ENCODE measurements around the gene SIRT3.
"Not testable (repeated sequence)": the region's sequence is repeated elsewhere in the genome, so short reads cannot be mapped to it uniquely, and the experiment has no call there.

DNA sequence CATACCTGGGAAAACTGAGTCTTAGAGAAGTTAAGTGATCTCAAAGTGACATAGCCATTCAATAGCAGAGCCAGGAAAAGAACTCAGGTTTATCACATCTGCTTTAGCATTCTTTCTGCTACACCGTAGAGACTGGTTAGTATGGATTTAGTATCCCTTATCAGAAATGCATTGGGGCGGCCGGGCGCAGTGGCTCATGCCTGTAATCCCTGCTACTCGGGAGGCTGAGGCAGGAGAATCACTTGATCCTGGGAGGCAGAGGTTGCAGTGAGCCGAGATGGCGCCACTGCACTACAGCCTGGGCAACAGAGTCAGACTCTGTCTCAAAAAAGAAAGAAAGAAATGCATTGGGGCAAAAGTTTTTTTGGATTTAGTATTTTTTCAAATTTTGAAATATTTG, 2.2 kb upstream of the SIRT3 start:
- not testable (repeated sequence) for TF ChIP-seq HDGF (IDR thresholded peaks at IDR 0.05; ENCODE audit: borderline replicate concordance); FOXM1 (IDR thresholded peaks at IDR 0.05; ENCODE audit: borderline replicate concordance); ZNF384 (IDR thresholded peaks at IDR 0.05); CTBP1 (IDR thresholded peaks at IDR 0.05; ENCODE audit: borderline replicate concordance); SUZ12 (IDR thresholded peaks at IDR 0.05); FOXA1 (IDR thresholded peaks at IDR 0.05); ARNT (IDR thresholded peaks at IDR 0.05); FOXK2 (IDR thresholded peaks at IDR 0.05); ELF4 (IDR thresholded peaks at IDR 0.05)

Data from HEK293T (cell line).